ENCODE measurements around the gene TGFBR3L.

TGFBR3L gene

GRCh38 chr19:7881910-7882309 lies 32.7 kb upstream of the TGFBR3L start:
- no peak for DNase-seq

GRCh38 chr19:7883105-7883504 lies 31.5 kb upstream of the TGFBR3L start:
- peak; percentile 17 for DNase-seq

- peak; percentile 21 for DNase-seq
These were observed 30.6 kb upstream of the TGFBR3L start for GRCh38 chr19:7883796-7884570.

- DNase-seq, result no peak
These were observed 28.8 kb upstream of the TGFBR3L start for GRCh38 chr19:7885818-7886217.

GRCh38 chr19:7887408-7888144 lies 27.1 kb upstream of the TGFBR3L start:
- no peak for DNase-seq

- peak; percentile 49 for DNase-seq
These were observed 26.3 kb upstream of the TGFBR3L start, which contains the start of gene LRRC8E for GRCh38 chr19:7888145-7888825. Gene LRRC8E, plus strand, starts transcription at chr19:7888510. Its CDS starts 7,094 bp downstream, at chr19:7895604.

- DNase-seq, result no peak
These were observed 25.8 kb upstream of the TGFBR3L start for GRCh38 chr19:7888826-7889217.

GRCh38 chr19:7893362-7894101 lies 21.1 kb upstream of the TGFBR3L start:
- DNase-seq, result peak; percentile 52

- DNase-seq, result no peak
These were observed 19.9 kb upstream of the TGFBR3L start for GRCh38 chr19:7894612-7895309.

GRCh38 chr19:7895565-7895964 lies 19.1 kb upstream of the TGFBR3L start:
- no peak for DNase-seq

- no peak for DNase-seq
These were observed 17.3 kb upstream of the TGFBR3L start for GRCh38 chr19:7897292-7897691.

- no peak for DNase-seq
These were observed 15.7 kb upstream of the TGFBR3L start for GRCh38 chr19:7898967-7899366.

GRCh38 chr19:7899751-7900378 lies 14.8 kb upstream of the TGFBR3L start:
- no peak for DNase-seq

GRCh38 chr19:7900401-7900870 lies 14.2 kb upstream of the TGFBR3L start:
- DNase-seq, result no peak

- DNase-seq, result no peak
These were observed 13.7 kb upstream of the TGFBR3L start for GRCh38 chr19:7900931-7901330.

GRCh38 chr19:7901337-7901736 lies 13.3 kb upstream of the TGFBR3L start:
- DNase-seq, result no peak

- no peak for DNase-seq
These were observed 11.8 kb upstream of the TGFBR3L start for GRCh38 chr19:7902796-7903243.

- peak; percentile 97 for DNase-seq
These were observed 11.2 kb upstream of the TGFBR3L start, which contains the start of gene MAP2K7 for GRCh38 chr19:7903244-7904073. Gene MAP2K7, plus strand, starts transcription at chr19:7903877. Its CDS starts 68 bp downstream, at chr19:7903945.

- no peak for DNase-seq
These were observed 10.3 kb upstream of the TGFBR3L start for GRCh38 chr19:7904074-7905020.

All from HCEC 1CT (cell line).